Activated naive CD8-positive, alpha-beta T cell treated with anti-CD3 and anti-CD28 coated beads, Interleukin-2, amount 50 U/mL, for 24 hours (primary cell): ENCODE results near the gene TASP1.
A peak's percentile ranks its signal among the peaks of the same experiment; 100 is the strongest.

Experiments used
- ATAC-seq: fragments of 150-1000 bp; cut with Tn5 transposase; one replicate; pipeline ENCODE4 v1.10.0; 2021
- DNase-seq: peaks from one replicate; pipeline ENCODE4 v3.0.0; 2021
- H3K27ac Mint-ChIP-seq: one replicate; pipeline ENCODE4 v1.8.0; 2021; ENCODE audit warnings: mild to moderate bottlenecking, mixed read lengths
- H3K27me3 Mint-ChIP-seq: one replicate; pipeline ENCODE4 v1.8.0; 2021; ENCODE audit warnings: mixed read lengths
- H3K36me3 Mint-ChIP-seq: one replicate; pipeline ENCODE4 v1.8.0; 2021; ENCODE audit warnings: low read depth, mixed read lengths
- H3K4me1 Mint-ChIP-seq: one replicate; pipeline ENCODE4 v1.8.0; 2021; ENCODE audit warnings: mixed read lengths
- H3K4me3 Mint-ChIP-seq: one replicate; pipeline ENCODE4 v1.8.0; 2021; ENCODE audit warnings: mild to moderate bottlenecking, moderate library complexity, mixed read lengths
- H3K9me3 Mint-ChIP-seq: one replicate; pipeline ENCODE4 v1.8.0; 2021; ENCODE audit warnings: mixed read lengths

TASP1 gene

DNA sequence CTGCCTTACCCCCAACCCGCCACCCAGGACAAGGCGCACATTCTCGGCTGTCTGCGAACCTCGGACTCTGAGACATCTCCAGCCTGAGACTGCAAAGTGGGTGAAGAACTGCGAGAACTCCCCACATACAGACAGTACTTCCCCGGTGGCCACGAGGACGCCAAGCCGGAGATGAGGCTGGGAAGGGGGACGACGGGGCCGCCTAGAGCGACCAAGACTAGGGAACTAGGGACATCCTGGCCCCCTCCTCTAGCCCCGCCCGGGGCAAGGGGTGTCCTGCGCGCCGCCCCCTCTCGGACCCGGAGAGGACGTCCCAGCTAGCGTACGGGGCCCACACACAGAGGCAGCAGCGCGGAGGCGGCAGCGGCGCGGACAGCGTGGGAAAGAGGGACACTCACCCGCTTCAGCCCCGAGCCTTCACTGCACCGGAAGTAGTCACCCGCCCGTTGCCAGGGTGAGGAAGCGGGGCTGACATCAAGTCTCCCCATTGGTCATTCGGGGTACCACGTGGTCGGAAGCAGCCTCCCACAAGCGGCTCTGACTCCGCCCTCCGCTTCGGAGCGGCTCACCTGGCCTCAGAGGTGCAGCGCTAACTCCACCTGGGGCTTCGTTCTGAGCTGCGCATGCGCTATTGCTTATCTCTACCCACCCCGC, at the start of gene TASP1:
Gene TASP1, minus strand, starts transcription at position 437 of the 654 bp plus-strand sequence. CDS start 8,854 bp downstream, outside the sequence.
- H3K4me1 Mint-ChIP-seq = peaks cover 18% of the 10 kb centered on the region
- ATAC-seq = peak; percentile 99
- peaks cover 7% of the 10 kb centered on the region for H3K36me3 Mint-ChIP-seq
- peak within 1 kb of the TSS; percentile 91 for H3K27ac Mint-ChIP-seq
- DNase-seq = peak; percentile 94
- H3K4me3 Mint-ChIP-seq = peak within 1 kb of the TSS; percentile 92
- no peaks in the 10 kb centered on the region for H3K9me3 Mint-ChIP-seq
- peaks cover 5% of the 10 kb centered on the region for H3K27me3 Mint-ChIP-seq

- no peaks in the 10 kb centered on the region for H3K36me3 Mint-ChIP-seq
- ATAC-seq (no peak), DNase-seq (no peak)
- no peak overlapping the region for H3K27ac Mint-ChIP-seq
- peaks cover 5% of the 10 kb centered on the region for H3K4me1 Mint-ChIP-seq
- no peaks in the 10 kb centered on the region for H3K9me3 Mint-ChIP-seq
- H3K27me3 Mint-ChIP-seq = peaks cover 27% of the 10 kb centered on the region
- H3K4me3 Mint-ChIP-seq = no peak overlapping the region
Observed at GRCh38 chr20:13687815-13688214, 49.1 kb upstream of the TASP1 start.

- peaks cover 5% of the 10 kb centered on the region for H3K4me1 Mint-ChIP-seq
- H3K27ac Mint-ChIP-seq = no peak overlapping the region
- H3K9me3 Mint-ChIP-seq = no peaks in the 10 kb centered on the region
- peaks cover 25% of the 10 kb centered on the region for H3K27me3 Mint-ChIP-seq
- DNase-seq (no peak), ATAC-seq (no peak)
- no peaks in the 10 kb centered on the region for H3K36me3 Mint-ChIP-seq
- no peak overlapping the region for H3K4me3 Mint-ChIP-seq
Observed at GRCh38 chr20:13685623-13686022, 46.9 kb upstream of the TASP1 start.

- DNase-seq = no peak
- H3K27ac Mint-ChIP-seq = no peak overlapping the region
Observed at GRCh38 chr20:13684566-13685222, 46.0 kb upstream of the TASP1 start.

GRCh38 chr20:13683833-13684232, 45.1 kb upstream of the TASP1 start:
- H3K4me1 Mint-ChIP-seq = peaks cover 5% of the 10 kb centered on the region
- no peak overlapping the region for H3K4me3 Mint-ChIP-seq
- no peak for DNase-seq
- H3K27ac Mint-ChIP-seq = no peak overlapping the region
- ATAC-seq = no peak
- no peaks in the 10 kb centered on the region for H3K9me3 Mint-ChIP-seq
- no peaks in the 10 kb centered on the region for H3K36me3 Mint-ChIP-seq
- peaks cover 25% of the 10 kb centered on the region for H3K27me3 Mint-ChIP-seq

More at GRCh38 chr20:13684566-13685222, 46.0 kb upstream of the TASP1 start:
- Mint-ChIP-seq H3K9me3 (no peaks in the 10 kb centered on the region), H3K4me3 (no peak overlapping the region), H3K36me3 (no peaks in the 10 kb centered on the region), H3K4me1 (peaks cover 5% of the 10 kb centered on the region), H3K27me3 (peaks cover 25% of the 10 kb centered on the region)
- no peak for ATAC-seq

DNA sequence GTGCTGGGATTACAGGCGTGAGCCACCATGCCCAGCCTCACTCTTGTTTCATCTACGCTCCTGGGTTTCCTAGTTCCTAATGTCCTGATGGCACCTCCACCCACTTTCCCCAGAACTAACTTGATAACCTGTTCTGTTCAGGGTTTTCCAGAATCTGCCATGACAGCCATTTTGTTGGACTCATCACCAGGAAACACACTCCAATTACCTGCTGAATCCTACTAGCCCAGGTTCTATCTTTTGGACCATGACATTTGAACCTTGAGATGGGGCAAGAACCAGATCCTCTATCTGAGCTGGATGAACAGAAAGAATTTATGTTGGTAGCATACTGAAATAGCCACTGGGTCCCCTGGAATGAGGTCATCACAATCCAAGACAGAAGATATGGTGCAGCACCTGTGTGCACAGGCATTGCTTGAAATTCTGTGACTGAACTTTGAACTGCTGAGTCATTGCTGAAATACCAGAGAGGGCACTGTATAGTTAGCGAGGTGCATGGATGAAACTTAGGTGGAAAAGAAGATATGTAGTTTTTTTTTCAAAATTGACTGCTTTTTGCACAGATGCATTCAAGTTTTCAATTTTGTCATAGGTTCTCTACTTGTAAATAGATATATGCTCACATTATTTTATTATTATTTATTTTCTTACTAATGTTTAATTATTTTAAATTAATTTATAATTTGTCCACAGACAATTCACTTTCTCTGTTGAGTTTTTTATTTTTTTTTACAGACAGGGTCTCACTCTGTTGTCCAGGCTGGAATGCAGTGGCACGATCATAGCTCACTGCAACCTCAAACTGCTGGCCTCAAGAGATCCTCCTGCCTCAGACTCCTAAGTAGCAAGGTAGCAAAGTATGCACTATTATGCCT, 42.8 kb upstream of the TASP1 start:
- no peak for ATAC-seq
- Mint-ChIP-seq H3K27me3 (peaks cover 18% of the 10 kb centered on the region), H3K9me3 (no peaks in the 10 kb centered on the region), H3K4me3 (no peak overlapping the region), H3K36me3 (no peaks in the 10 kb centered on the region), H3K4me1 (peaks cover 5% of the 10 kb centered on the region), H3K27ac (no peak overlapping the region)
- DNase-seq = no peak

- DNase-seq (no peak), ATAC-seq (no peak)
- H3K27me3 Mint-ChIP-seq = peaks cover 12% of the 10 kb centered on the region
- H3K4me1 Mint-ChIP-seq = no peaks in the 10 kb centered on the region
- H3K4me3 Mint-ChIP-seq = no peak overlapping the region
- H3K9me3 Mint-ChIP-seq = no peaks in the 10 kb centered on the region
- H3K27ac Mint-ChIP-seq = no peak overlapping the region
- H3K36me3 Mint-ChIP-seq = no peaks in the 10 kb centered on the region
Observed at GRCh38 chr20:13678944-13679343, 40.2 kb upstream of the TASP1 start.

DNA sequence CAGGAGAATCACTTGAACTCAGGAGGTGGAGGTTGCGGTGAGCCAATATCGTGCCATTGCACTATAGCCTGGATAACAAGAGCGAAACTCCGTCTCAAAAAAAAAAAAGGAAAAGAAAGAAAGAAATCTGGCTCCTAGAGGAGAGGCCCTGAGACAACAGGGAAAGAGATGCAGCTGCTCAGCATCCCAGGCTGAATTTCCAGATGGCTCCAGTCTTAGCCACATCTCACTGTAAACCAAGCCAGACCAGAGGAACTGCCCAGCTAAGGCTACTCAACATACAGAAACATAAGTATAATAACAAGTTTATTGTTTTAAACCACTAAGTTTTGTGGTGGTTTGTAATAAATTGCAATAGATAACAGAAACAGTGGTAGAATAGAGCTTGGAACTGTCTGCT, 38.5 kb upstream of the TASP1 start:
- ATAC-seq = no peak

DNA sequence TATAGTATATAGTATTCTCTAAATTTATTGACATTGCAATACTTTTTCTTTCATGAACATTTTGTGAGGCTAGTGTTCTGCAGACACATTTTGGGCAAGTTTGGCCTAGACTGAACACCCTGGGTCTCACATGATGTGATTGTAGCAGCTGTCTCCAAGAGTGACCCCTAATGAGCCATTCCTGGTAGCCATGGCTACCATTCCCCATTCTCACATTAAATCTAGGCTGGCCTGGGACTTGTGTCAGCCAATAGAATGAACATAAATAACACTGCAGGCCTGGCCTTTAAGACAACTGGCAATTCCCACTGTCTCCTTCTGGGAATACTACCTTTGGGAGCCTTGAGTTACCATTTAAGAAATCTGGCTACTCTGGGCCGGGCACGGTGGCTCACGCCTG, 38.0 kb upstream of the TASP1 start:
- Mint-ChIP-seq H3K27me3 (peaks cover 8% of the 10 kb centered on the region), H3K4me1 (no peaks in the 10 kb centered on the region), H3K9me3 (no peaks in the 10 kb centered on the region), H3K27ac (no peak overlapping the region), H3K36me3 (no peaks in the 10 kb centered on the region), H3K4me3 (no peak overlapping the region)
- DNase-seq (no peak), ATAC-seq (no peak)

More for the DNA sequence above, 38.5 kb upstream of the TASP1 start:
- H3K4me3 Mint-ChIP-seq = no peak overlapping the region
- H3K36me3 Mint-ChIP-seq = no peaks in the 10 kb centered on the region
- no peaks in the 10 kb centered on the region for H3K4me1 Mint-ChIP-seq
- no peak for DNase-seq
- H3K9me3 Mint-ChIP-seq = no peaks in the 10 kb centered on the region
- H3K27me3 Mint-ChIP-seq = peaks cover 5% of the 10 kb centered on the region
- H3K27ac Mint-ChIP-seq = no peak overlapping the region

- Mint-ChIP-seq H3K4me1 (no peaks in the 10 kb centered on the region), H3K36me3 (no peaks in the 10 kb centered on the region), H3K9me3 (no peaks in the 10 kb centered on the region), H3K4me3 (no peak overlapping the region), H3K27me3 (peaks cover 17% of the 10 kb centered on the region), H3K27ac (no peak overlapping the region)
- no peak for ATAC-seq
- DNase-seq = no peak
Observed at GRCh38 chr20:13672690-13673089, 34.0 kb upstream of the TASP1 start.

GRCh38 chr20:13671916-13672378, 33.2 kb upstream of the TASP1 start:
- H3K27me3 Mint-ChIP-seq = peaks cover 17% of the 10 kb centered on the region
- ATAC-seq (no peak), DNase-seq (no peak)
- H3K4me3 Mint-ChIP-seq = no peak overlapping the region
- no peaks in the 10 kb centered on the region for H3K36me3 Mint-ChIP-seq
- H3K9me3 Mint-ChIP-seq = no peaks in the 10 kb centered on the region
- H3K27ac Mint-ChIP-seq = no peak overlapping the region
- H3K4me1 Mint-ChIP-seq = no peaks in the 10 kb centered on the region

- H3K9me3 Mint-ChIP-seq = no peaks in the 10 kb centered on the region
- no peaks in the 10 kb centered on the region for H3K4me1 Mint-ChIP-seq
- peaks cover 17% of the 10 kb centered on the region for H3K27me3 Mint-ChIP-seq
- H3K4me3 Mint-ChIP-seq = no peak overlapping the region
- no peaks in the 10 kb centered on the region for H3K36me3 Mint-ChIP-seq
- no peak overlapping the region for H3K27ac Mint-ChIP-seq
- DNase-seq (no peak), ATAC-seq (no peak)
Observed at GRCh38 chr20:13671512-13671911, 32.8 kb upstream of the TASP1 start.

- H3K4me1 Mint-ChIP-seq = no peaks in the 10 kb centered on the region
- H3K27ac Mint-ChIP-seq = no peak overlapping the region
- no peaks in the 10 kb centered on the region for H3K9me3 Mint-ChIP-seq
- H3K27me3 Mint-ChIP-seq = peaks cover 19% of the 10 kb centered on the region
- ATAC-seq (no peak), DNase-seq (no peak)
- H3K4me3 Mint-ChIP-seq = no peak overlapping the region
- H3K36me3 Mint-ChIP-seq = no peaks in the 10 kb centered on the region
Observed at GRCh38 chr20:13670160-13670559, 31.4 kb upstream of the TASP1 start.

GRCh38 chr20:13665709-13666395, 27.1 kb upstream of the TASP1 start:
- ATAC-seq (no peak), DNase-seq (no peak)
- Mint-ChIP-seq H3K27me3 (peaks cover 15% of the 10 kb centered on the region), H3K36me3 (no peaks in the 10 kb centered on the region), H3K27ac (no peak overlapping the region), H3K9me3 (no peaks in the 10 kb centered on the region), H3K4me3 (no peak overlapping the region), H3K4me1 (no peaks in the 10 kb centered on the region)
